Measurements from ENCODE around the gene ERCC1. TPM values are rescaled to one million over a fixed set of nuclear protein-coding genes. Genes with fewer than 3 reads are reported as not detected.

Gene ERCC1
- total RNA-seq, 1 experiment from 2014 or later = 103 TPM

DNA sequence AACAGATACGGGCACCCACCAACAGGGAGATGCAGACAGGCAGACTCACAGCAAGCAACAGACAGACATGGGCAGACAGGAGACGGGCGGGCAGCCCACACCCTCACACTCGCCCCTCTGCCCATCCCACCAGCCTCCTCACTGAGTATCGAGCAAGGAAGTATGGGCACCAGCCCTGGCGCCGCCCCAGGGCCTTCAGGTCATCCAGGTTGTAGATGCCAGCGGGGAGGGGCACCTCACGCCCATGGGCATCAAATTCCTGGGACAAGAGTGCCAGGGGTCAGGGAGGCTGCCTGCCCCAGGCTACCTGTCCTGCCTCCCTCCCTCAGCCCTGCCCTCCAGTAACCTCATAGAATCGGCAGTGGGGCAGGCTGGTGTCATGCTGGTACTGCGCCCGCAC is 59.0 kb downstream of the ERCC1 start:
- Histone ChIP-seq H3K36me3 (ENCODE audit: control insufficient read depth in 1 of 2, insufficient read depth in 2 of 2, low read length in 2 of 2) (peaks cover 4 to 16% of the 10 kb centered on the region in 2 experiments; a peak in 3 of 4 replicates), H3K9me3 (ENCODE audit: control insufficient read depth in 1 of 2, insufficient read depth in 1 of 2, low read depth in 1 of 2, low read length in 2 of 2) (no peaks in the 10 kb centered on the region), H3K4me2 (ENCODE audit: low read length) (no peak overlapping the region), H3K9me2 (ENCODE audit: insufficient read depth) (no peaks in the 10 kb centered on the region), H3K4me1 (ENCODE audit: control insufficient read depth in 1 of 2, insufficient read depth in 2 of 2, low read length in 2 of 2) (peaks cover 0 to 12% of the 10 kb centered on the region in 2 experiments; a peak in 2 of 4 replicates), H3K27me3 (ENCODE audit: insufficient read depth, low read length) (no peaks in the 10 kb centered on the region), H3K79me2 (ENCODE audit: insufficient read depth, low read length) (peaks cover 15% of the 10 kb centered on the region; the same call in 1 of the 2 replicates), H4K20me1 (ENCODE audit: insufficient read depth) (no peaks in the 10 kb centered on the region), H3K27ac (ENCODE audit: low read depth, low read length) (no peak overlapping the region), H2AFZ (ENCODE audit: low read depth, low read length, poor library complexity, severe bottlenecking) (no peak overlapping the region), H3K4me3 (replicated peaks in 1 of 2; ENCODE audit: low read depth in 1 of 2, low read length in 2 of 2) (no peak overlapping the region), H3K9ac (ENCODE audit: low read length) (no peak overlapping the region)
- POLR2A ChIA-PET = no interaction called here
- ATAC-seq (no peak), DNase-seq (ENCODE audit: low read depth, low spot score) (no peak)
- BruUV-seq (replicated peaks) = no TSS peak
- RAD21 ChIA-PET (ENCODE audit: low non-redundant PET in 1 of 2, low total read pairs in 2 of 2, uncharacterized antibody in 2 of 2, unreplicated experiment in 2 of 2) = no interaction called here
- TF ChIP-seq, protein P1, sequence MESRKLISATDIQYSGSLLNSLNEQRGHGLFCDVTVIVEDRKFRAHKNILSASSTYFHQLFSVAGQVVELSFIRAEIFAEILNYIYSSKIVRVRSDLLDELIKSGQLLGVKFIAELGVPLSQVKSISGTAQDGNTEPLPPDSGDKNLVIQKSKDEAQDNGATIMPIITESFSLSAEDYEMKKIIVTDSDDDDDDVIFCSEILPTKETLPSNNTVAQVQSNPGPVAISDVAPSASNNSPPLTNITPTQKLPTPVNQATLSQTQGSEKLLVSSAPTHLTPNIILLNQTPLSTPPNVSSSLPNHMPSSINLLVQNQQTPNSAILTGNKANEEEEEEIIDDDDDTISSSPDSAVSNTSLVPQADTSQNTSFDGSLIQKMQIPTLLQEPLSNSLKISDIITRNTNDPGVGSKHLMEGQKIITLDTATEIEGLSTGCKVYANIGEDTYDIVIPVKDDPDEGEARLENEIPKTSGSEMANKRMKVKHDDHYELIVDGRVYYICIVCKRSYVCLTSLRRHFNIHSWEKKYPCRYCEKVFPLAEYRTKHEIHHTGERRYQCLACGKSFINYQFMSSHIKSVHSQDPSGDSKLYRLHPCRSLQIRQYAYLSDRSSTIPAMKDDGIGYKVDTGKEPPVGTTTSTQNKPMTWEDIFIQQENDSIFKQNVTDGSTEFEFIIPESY (IDR thresholded peaks at IDR 0.05; ENCODE audit: extremely low read depth, insufficient replicate concordance, low read length) = no peak
- intact Hi-C loops (cut with micrococcal nuclease) = no loop called here
- CTCF ChIA-PET = no interaction called here

- intact Hi-C loops (cut with micrococcal nuclease) = no loop called here
- no peak overlapping the region for H3K27ac ChIP-seq (ENCODE audit: low read depth, low read length)
- ChIA-PET RAD21 (ENCODE audit: low non-redundant PET in 1 of 2, low total read pairs in 2 of 2, uncharacterized antibody in 2 of 2, unreplicated experiment in 2 of 2) (no interaction called here), POLR2A (no interaction called here), CTCF (no interaction called here)
- H2AFZ ChIP-seq (ENCODE audit: low read depth, low read length, poor library complexity, severe bottlenecking) = no peak overlapping the region
- DNase-seq (ENCODE audit: low read depth, low spot score) = no peak
- ATAC-seq = no peak
- peaks cover 0 to 4% of the 10 kb centered on the region in 2 experiments; a peak in 1 of 4 replicates for H3K4me1 ChIP-seq (ENCODE audit: control insufficient read depth in 1 of 2, insufficient read depth in 2 of 2, low read length in 2 of 2)
- peaks cover 9% of the 10 kb centered on the region; the same call in 1 of the 2 replicates for H3K79me2 ChIP-seq (ENCODE audit: insufficient read depth, low read length)
- no TSS peak for BruUV-seq (replicated peaks)
- no peak overlapping the region for H3K4me2 ChIP-seq (ENCODE audit: low read length)
- H3K9ac ChIP-seq (ENCODE audit: low read length) = no peak overlapping the region
- H3K27me3 ChIP-seq (ENCODE audit: insufficient read depth, low read length) = no peaks in the 10 kb centered on the region
- H3K9me2 ChIP-seq (ENCODE audit: insufficient read depth) = no peaks in the 10 kb centered on the region
- no peaks in the 10 kb centered on the region for H4K20me1 ChIP-seq (ENCODE audit: insufficient read depth)
- H3K36me3 ChIP-seq (ENCODE audit: control insufficient read depth in 1 of 2, insufficient read depth in 2 of 2, low read length in 2 of 2) = peaks cover 4 to 16% of the 10 kb centered on the region in 2 experiments; a peak in 3 of 4 replicates
- H3K4me3 ChIP-seq (replicated peaks in 1 of 2; ENCODE audit: low read depth in 1 of 2, low read length in 2 of 2) = no peak overlapping the region
- H3K9me3 ChIP-seq (ENCODE audit: control insufficient read depth in 1 of 2, insufficient read depth in 1 of 2, low read depth in 1 of 2, low read length in 2 of 2) = no peaks in the 10 kb centered on the region
- TF ChIP-seq RAD21 (IDR thresholded peaks at IDR 0.05; ENCODE audit: low read depth) (no peak), EGR1 (IDR thresholded peaks at IDR 0.05; ENCODE audit: low read depth) (no peak), CTCF (IDR thresholded peaks at IDR 0.05 in 2 of 3, conservative IDR thresholded peaks at IDR 0.05 in 1 of 3; ENCODE audit: borderline replicate concordance in 1 of 3, insufficient read depth in 1 of 3, low read depth in 2 of 3, low read length in 2 of 3) (no peak), REST (IDR thresholded peaks at IDR 0.05; ENCODE audit: low read depth) (no peak), JUND (IDR thresholded peaks at IDR 0.05) (no peak), FOSL1 (IDR thresholded peaks at IDR 0.05; ENCODE audit: low read depth) (no peak), SP1 (IDR thresholded peaks at IDR 0.05; ENCODE audit: low read depth) (no peak)
- TF ChIP-seq, protein P1 (IDR thresholded peaks at IDR 0.05; ENCODE audit: extremely low read depth, insufficient replicate concordance, low read length) = no peak
Measured at GRCh38 chr19:45363861-45364459, 59.8 kb downstream of the ERCC1 start.
